Psoas muscle (tissue), 8 donors: ENCODE measurements around the gene CHD9. TPM values are rescaled to one million over a fixed set of nuclear protein-coding genes. Genes with fewer than 3 reads are reported as not detected.

ENCODE experiments used
- ATAC-seq, 4 donors: fragments of 200-7000 bp; cut with Tn5 transposase; one replicate each; pipeline ENCODE4 v1.9.1; 2020; ENCODE audit warnings: moderate library complexity in 3 of 4, mild to moderate bottlenecking in 2 of 4
- DNase-seq, 2 donors: peaks; one replicate each; pipeline ENCODE4 v3.0.0-alpha.2; 2020
- H3K27ac ChIP-seq: fragments of 200-600 bp; one replicate; pipeline ENCODE4 v1.8.0; 2022
- H3K27me3 ChIP-seq, 3 donors: fragments of 200-600 bp in 1 of 3; one replicate each; pipeline versions ENCODE4 v1.6.1 to v1.8.0; 2013 to 2022; ENCODE audit warnings: low read length in 2 of 3, mild to moderate bottlenecking in 2 of 3, moderate library complexity in 1 of 3; ENCODE audit not compliant: insufficient read depth in 3 of 3
- H3K36me3 ChIP-seq, 2 donors: fragments of 200-600 bp in 1 of 2; one replicate each; pipeline versions ENCODE4 v1.6.1 to v1.8.0; 2013 to 2022; ENCODE audit warnings: low read depth in 1 of 2, mild to moderate bottlenecking in 1 of 2, moderate library complexity in 1 of 2; ENCODE audit not compliant: insufficient read depth in 1 of 2
- H3K4me1 ChIP-seq: fragments of 200-600 bp; one replicate; pipeline ENCODE4 v1.8.0; 2022
- H3K4me3 ChIP-seq: fragments of 200-600 bp; one replicate; pipeline ENCODE4 v1.8.0; 2022; ENCODE audit warnings: mild to moderate bottlenecking
- H3K9me3 ChIP-seq: fragments of 200-600 bp; one replicate; pipeline ENCODE4 v1.8.0; 2022
- WGBS, 3 donors: extraction: QIAGEN DNeasy Blood & Tissue Kit; methylation state at CpG; one replicate each; pipeline versions ENCODE4 v1.1.6 to v1.1.7; 2013; 5-methylcytosine and 5-hydroxymethylcytosine counted together
- intact Hi-C, 2 donors: fragments of 100-400 bp; cut with DNase I; formaldehyde crosslinking; loops; one replicate each; pipeline versions ENCODE4 v1.11.0 to v1.14.2; 2022
- polyA plus RNA-seq, 3 donors: library from polyadenylated mRNA; stranded (reverse); fragments of 200-250 nt; gene quantifications; one replicate each; pipeline ENCODE4 v1.2.3, GENCODE V29; 2013
- total RNA-seq, 4 donors: library from RNA; stranded (reverse); fragmentation: NEBNext Ultra II Directional in 2 of 4; extraction: Animal tissue kit (Norgen Biotek cat#: 25700) in 2 of 4; gene quantifications; one replicate each; pipeline versions ENCODE4 v1.2.1 to v1.2.4, GENCODE V29; 2021 to 2023
- TF ChIP-seq, protein P1 (sequence below): fragments of 200-600 bp; IDR thresholded peaks from one replicate; pipeline ENCODE4 v1.8.0; 2022; ENCODE audit warnings: antibody characterized with exemption
- donor health status: healthy with polysubstance abuse.
- donor health status: DM: no; HTN: no; CAD: no; lungs with moderate emphysema.
- donor health status: Bipolar disorder and iron deficiency.
- donor health status: healthy.
- donor health status: DM: yes; HTN: yes; CAD: no.
- donor health status: DM: no; HTN: no; CAD: no.
- donor health status: DM: no; HTN: no; CAD: no.
- donor health status: DM: yes; HTN: yes; CAD: no.

Gene CHD9
- total and polyA plus RNA-seq, 7 donors: 5.8 to 47.9 (median 36.4) TPM

DNA sequence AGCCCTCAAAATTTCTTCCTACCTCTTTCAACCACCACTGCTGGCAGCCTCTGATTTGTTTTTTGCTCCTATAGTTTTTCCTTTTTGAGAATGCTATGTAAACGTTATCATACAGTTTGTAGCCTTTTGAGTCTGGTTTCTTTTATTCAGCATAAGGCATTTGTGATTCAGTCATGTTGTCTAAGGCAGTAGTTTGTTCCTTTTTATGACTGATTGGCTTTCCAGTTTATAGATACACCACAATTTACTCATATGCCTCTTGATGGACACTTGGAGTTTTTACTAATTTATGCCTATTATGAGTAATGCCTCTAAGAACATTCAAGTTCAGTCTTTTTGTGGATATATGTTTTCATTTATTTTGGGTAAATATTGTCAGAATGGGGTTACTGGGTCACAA is 136.6 kb downstream of the CHD9 start:
- Histone ChIP-seq H3K4me3 (no peak overlapping the region), H3K4me1 (no peaks in the 10 kb centered on the region), H3K27ac (no peak overlapping the region), H3K36me3 (no peaks in the 10 kb centered on the region), H3K9me3 (no peaks in the 10 kb centered on the region), H3K27me3 (no peaks in the 10 kb centered on the region)
- 76 to 77% (median 77%) methylated on average over 1 of the region's 1 CpG for WGBS, 3 donors
- DNase-seq (no peak), ATAC-seq (no peak)
- intact Hi-C loops: no loop called here
- TF ChIP-seq, protein P1, sequence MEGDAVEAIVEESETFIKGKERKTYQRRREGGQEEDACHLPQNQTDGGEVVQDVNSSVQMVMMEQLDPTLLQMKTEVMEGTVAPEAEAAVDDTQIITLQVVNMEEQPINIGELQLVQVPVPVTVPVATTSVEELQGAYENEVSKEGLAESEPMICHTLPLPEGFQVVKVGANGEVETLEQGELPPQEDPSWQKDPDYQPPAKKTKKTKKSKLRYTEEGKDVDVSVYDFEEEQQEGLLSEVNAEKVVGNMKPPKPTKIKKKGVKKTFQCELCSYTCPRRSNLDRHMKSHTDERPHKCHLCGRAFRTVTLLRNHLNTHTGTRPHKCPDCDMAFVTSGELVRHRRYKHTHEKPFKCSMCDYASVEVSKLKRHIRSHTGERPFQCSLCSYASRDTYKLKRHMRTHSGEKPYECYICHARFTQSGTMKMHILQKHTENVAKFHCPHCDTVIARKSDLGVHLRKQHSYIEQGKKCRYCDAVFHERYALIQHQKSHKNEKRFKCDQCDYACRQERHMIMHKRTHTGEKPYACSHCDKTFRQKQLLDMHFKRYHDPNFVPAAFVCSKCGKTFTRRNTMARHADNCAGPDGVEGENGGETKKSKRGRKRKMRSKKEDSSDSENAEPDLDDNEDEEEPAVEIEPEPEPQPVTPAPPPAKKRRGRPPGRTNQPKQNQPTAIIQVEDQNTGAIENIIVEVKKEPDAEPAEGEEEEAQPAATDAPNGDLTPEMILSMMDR: no peak

DNA sequence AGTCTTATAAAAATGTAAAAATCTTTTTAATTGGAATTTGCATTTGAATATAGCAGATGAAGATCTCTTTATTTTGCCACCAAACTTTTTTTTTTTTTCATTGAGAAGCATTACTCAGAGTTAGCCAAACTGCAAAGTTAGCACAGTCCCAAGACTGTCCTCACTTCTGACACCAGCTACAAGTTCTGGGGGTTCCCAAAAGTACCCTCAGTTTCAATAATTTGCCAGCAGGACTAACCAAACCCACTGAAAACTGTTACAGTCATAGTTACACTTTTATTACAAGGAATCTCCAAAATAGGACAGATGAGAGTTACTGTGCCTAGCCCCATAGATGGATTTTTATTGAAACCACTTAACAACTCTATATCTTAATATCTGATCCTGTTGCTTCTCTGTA is 144.1 kb downstream of the CHD9 start:
- intact Hi-C loops: no loop called here
- ATAC-seq (no peak), DNase-seq (no peak)
- no peaks in the 10 kb centered on the region for H3K27me3 ChIP-seq
- H3K4me1 ChIP-seq: peaks cover 11% of the 10 kb centered on the region
- no peak overlapping the region for H3K27ac ChIP-seq
- H3K36me3 ChIP-seq: no peaks in the 10 kb centered on the region
- H3K4me3 ChIP-seq: no peak overlapping the region
- TF ChIP-seq, protein P1: no peak
- H3K9me3 ChIP-seq: no peaks in the 10 kb centered on the region

DNA sequence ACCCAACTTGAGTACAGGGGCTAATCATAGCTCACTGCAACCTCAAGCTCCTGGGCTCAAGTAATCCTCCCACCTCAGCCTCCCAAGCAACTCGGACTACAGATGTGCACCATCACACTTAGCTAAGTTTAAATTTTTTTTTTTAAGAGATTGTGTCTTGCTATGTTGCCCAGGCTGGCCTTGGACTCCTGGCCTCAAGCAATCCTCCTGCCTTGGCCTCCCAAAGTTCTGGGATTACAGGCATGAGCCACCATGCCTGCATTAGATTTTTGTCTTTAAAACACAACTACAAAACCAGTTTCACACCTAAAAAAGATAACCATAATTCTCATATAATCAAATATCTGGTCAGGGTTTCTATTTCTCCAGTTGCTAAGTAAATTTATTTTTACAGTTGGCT is 147.1 kb downstream of the CHD9 start:
- TF ChIP-seq, protein P1: no peak
- Histone ChIP-seq H3K4me3 (no peak overlapping the region), H3K36me3 (no peaks in the 10 kb centered on the region), H3K27me3 (no peaks in the 10 kb centered on the region), H3K27ac (no peak overlapping the region), H3K4me1 (peaks cover 22% of the 10 kb centered on the region), H3K9me3 (no peaks in the 10 kb centered on the region)
- DNase-seq (no peak), ATAC-seq (no peak)
- intact Hi-C loops: no loop called here
- 53 to 96% (median 94%) methylated on average over 1 of the region's 1 CpG for WGBS, 3 donors

DNA sequence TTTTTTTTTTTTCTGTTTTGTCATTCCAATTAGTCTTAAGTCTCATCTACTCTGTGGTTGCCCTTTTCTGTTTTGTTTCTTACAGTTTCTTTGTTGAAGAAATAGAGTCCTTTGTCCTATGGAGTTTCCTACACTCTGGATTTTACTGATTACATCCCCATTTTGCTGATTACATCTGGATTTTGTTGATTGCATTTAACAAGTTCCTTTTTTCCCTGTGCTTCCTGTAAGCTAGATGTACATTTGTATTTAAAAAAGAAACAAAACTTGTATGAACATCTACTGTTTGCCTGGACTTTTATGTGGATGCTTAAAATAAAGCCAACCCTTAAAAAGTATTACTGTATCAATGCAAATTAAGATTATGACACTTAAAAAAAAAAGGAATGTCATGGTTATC is 147.6 kb downstream of the CHD9 start:
- intact Hi-C loops: no loop called here

More for the DNA sequence above, 147.6 kb downstream of the CHD9 start:
- ATAC-seq (no peak), DNase-seq (no peak)
- Histone ChIP-seq H3K27ac (no peak overlapping the region), H3K4me1 (peaks cover 27% of the 10 kb centered on the region), H3K27me3 (no peaks in the 10 kb centered on the region), H3K9me3 (no peaks in the 10 kb centered on the region), H3K4me3 (no peak overlapping the region), H3K36me3 (no peaks in the 10 kb centered on the region)
- TF ChIP-seq, protein P1: no peak
